Keratinocyte (primary cell): Measurements from ENCODE around the gene SLA2. TPM values are rescaled to one million over a fixed set of nuclear protein-coding genes. Genes with fewer than 3 reads are reported as not detected.
"Not testable (repeated sequence)": the region's sequence is repeated elsewhere in the genome, so short reads cannot be mapped to it uniquely, and the experiment has no call there.

Experiments used
- DNase-seq: peaks from one replicate; pipeline ENCODE4 v3.0.0-alpha.2; 2011; ENCODE audit warnings: low read depth, missing footprints, low spot score
- FAIRE-seq: peaks from 2 replicates; lab custom pipeline; 2011; peaks lifted over from hg19 to GRCh38; lab: Jason Lieb, UNC
- H2AFZ ChIP-seq: 2 replicates; pipeline ENCODE4 v1.6.0; 2012; ENCODE audit warnings: low read length, control low read depth, inconsistent platforms; ENCODE audit not compliant: control insufficient read depth
- H3K27ac ChIP-seq: 2 replicates; pipeline ENCODE4 v1.5.1; 2011; ENCODE audit warnings: low read length; ENCODE audit not compliant: control insufficient read depth, insufficient read depth
- H3K27me3 ChIP-seq: 3 replicates; pipeline ENCODE4 v1.6.0; 2011; ENCODE audit warnings: low read length; ENCODE audit not compliant: control insufficient read depth, insufficient read depth; ENCODE audit errors: extremely low read depth
- H3K36me3 ChIP-seq, 2 experiments: 2 replicates in 1 of 2; 3 replicates in 1 of 2; pipeline ENCODE4 v1.5.1; 2011; ENCODE audit warnings: low read length in 2 of 2, mild to moderate bottlenecking in 1 of 2; ENCODE audit not compliant: control insufficient read depth in 2 of 2, insufficient read depth in 2 of 2; ENCODE audit errors: extremely low read depth in 1 of 2
- H3K4me1 ChIP-seq: 3 replicates; pipeline ENCODE4 v1.5.1; 2011; ENCODE audit warnings: low read length; ENCODE audit not compliant: control insufficient read depth, insufficient read depth; ENCODE audit errors: extremely low read depth
- H3K4me2 ChIP-seq: 3 replicates; pipeline ENCODE4 v1.6.0; 2011; ENCODE audit warnings: low read depth, low read length; ENCODE audit not compliant: control insufficient read depth, insufficient read depth; ENCODE audit errors: extremely low read depth
- H3K4me3 ChIP-seq, 3 experiments: fragments of 200-600 bp in 1 of 3; sonication (generic) in 1 of 3; 2 replicates in 2 of 3; 3 replicates in 1 of 3; pipeline ENCODE4 v1.5.1; 2011 to 2016; ENCODE audit warnings: low read length in 3 of 3, mild to moderate bottlenecking in 3 of 3, control low read depth in 2 of 3, inconsistent platforms in 1 of 3, low read depth in 1 of 3, mixed read lengths in 1 of 3, mixed run types in 1 of 3, moderate library complexity in 1 of 3; ENCODE audit not compliant: control insufficient read depth in 2 of 3, insufficient read depth in 2 of 3; ENCODE audit errors: extremely low read depth in 1 of 3
- H3K79me2 ChIP-seq: 2 replicates; pipeline ENCODE4 v1.6.0; 2012; ENCODE audit warnings: low read length; ENCODE audit not compliant: control insufficient read depth, insufficient read depth
- H3K9ac ChIP-seq: 3 replicates; pipeline ENCODE4 v1.6.0; 2011; ENCODE audit warnings: low read length; ENCODE audit not compliant: control insufficient read depth, insufficient read depth; ENCODE audit errors: extremely low read depth
- H3K9me1 ChIP-seq: 3 replicates; pipeline ENCODE4 v1.6.0; 2011; ENCODE audit warnings: low read length; ENCODE audit not compliant: control insufficient read depth, insufficient read depth; ENCODE audit errors: extremely low read depth
- H3K9me3 ChIP-seq: 2 replicates; pipeline ENCODE4 v1.5.1; 2012; ENCODE audit warnings: low read depth, low read length; ENCODE audit not compliant: control insufficient read depth
- H4K20me1 ChIP-seq: 3 replicates; pipeline ENCODE4 v1.6.0; 2011; ENCODE audit warnings: low read length; ENCODE audit not compliant: control insufficient read depth, insufficient read depth; ENCODE audit errors: extremely low read depth
- EZH2 ChIP-seq: IDR thresholded peaks from one replicate; pipeline ENCODE4 v1.6.1; 2012; ENCODE audit warnings: inconsistent platforms, mild to moderate bottlenecking, low read length, moderate library complexity
- dilution Hi-C: fragments of 300-500 bp; cut with MboI; formaldehyde crosslinking; loops from one replicate; pipeline ENCODE4 v1.7.0; 2020; ENCODE audit warnings: low sequenced_read_pairs; ENCODE audit not compliant: extremely low pct_ligation_motif_present
- polyA plus RNA-seq, 5 experiments: library from polyadenylated mRNA; depleted of rRNA in 3 of 5; stranded (reverse) in 3 of 5; stranded (forward) in 1 of 5; unstranded in 1 of 5; fragments of >200 nt; gene quantifications; 1 replicate in 1 of 5; 2 replicates in 3 of 5; 3 replicates in 1 of 5; pipeline versions ENCODE4 v1.2.1 to v1.2.3, GENCODE V29; 2011 to 2012; ENCODE audit warnings: missing spikeins in 2 of 5, low read depth in 1 of 5, low replicate concordance in 1 of 5
- TF ChIP-seq, protein P1 (sequence below), 3 experiments: IDR thresholded peaks in 1 of 3; conservative IDR thresholded peaks in 1 of 3; optimal IDR thresholded peaks in 1 of 3; 2 replicates in 2 of 3; 3 replicates in 1 of 3; pipeline versions ENCODE3 to v1.5.1; 2011; ENCODE audit warnings: low read length in 3 of 3, mild to moderate bottlenecking in 3 of 3, moderate library complexity in 2 of 3, control low read depth in 1 of 3, inconsistent platforms in 1 of 3; ENCODE audit not compliant: insufficient read depth in 2 of 3; ENCODE audit errors: extremely low read depth in 1 of 3

Gene SLA2
- polyA plus RNA-seq, 1 donor (not counting 4 experiments of a cell fraction or from before 2014, with no cell fraction given): 0.04 TPM

DNA sequence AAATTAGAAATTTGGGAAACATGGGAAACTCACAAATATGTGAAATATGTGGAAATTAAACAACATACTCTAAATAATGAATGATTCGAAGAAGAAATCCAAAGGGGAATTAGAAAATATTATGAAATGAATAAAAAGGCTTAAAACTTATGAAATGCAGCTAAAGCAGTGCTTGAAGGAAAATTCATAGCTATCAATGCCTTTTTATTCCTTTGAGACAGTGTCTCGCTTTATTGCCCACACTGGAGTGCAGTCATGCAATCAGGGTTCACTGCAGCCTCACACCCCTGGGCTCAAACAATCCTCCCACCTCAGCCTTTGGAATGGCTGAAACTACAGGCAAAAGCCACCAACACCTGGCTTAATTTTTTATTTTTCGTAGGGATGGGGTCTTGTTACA, 80.5 kb downstream of the SLA2 start:
- no peaks in the 10 kb centered on the region for H3K79me2 ChIP-seq
- no peaks in the 10 kb centered on the region for H3K36me3 ChIP-seq
- H4K20me1 ChIP-seq: no peaks in the 10 kb centered on the region
- no peak overlapping the region for H2AFZ ChIP-seq
- no peak overlapping the region for H3K27ac ChIP-seq
- FAIRE-seq: no peak
- no peak overlapping the region for H3K4me3 ChIP-seq
- TF ChIP-seq, protein P1, sequence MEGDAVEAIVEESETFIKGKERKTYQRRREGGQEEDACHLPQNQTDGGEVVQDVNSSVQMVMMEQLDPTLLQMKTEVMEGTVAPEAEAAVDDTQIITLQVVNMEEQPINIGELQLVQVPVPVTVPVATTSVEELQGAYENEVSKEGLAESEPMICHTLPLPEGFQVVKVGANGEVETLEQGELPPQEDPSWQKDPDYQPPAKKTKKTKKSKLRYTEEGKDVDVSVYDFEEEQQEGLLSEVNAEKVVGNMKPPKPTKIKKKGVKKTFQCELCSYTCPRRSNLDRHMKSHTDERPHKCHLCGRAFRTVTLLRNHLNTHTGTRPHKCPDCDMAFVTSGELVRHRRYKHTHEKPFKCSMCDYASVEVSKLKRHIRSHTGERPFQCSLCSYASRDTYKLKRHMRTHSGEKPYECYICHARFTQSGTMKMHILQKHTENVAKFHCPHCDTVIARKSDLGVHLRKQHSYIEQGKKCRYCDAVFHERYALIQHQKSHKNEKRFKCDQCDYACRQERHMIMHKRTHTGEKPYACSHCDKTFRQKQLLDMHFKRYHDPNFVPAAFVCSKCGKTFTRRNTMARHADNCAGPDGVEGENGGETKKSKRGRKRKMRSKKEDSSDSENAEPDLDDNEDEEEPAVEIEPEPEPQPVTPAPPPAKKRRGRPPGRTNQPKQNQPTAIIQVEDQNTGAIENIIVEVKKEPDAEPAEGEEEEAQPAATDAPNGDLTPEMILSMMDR (optimal IDR thresholded peaks at IDR 0.05 in 1 of 3, IDR thresholded peaks at IDR 0.05 in 1 of 3, conservative IDR thresholded peaks at IDR 0.05 in 1 of 3; ENCODE audit: extremely low read depth in 1 of 3, insufficient read depth in 2 of 3, low read length in 3 of 3): no peak
- no peak for TF ChIP-seq EZH2
- peaks cover 6% of the 10 kb centered on the region for H3K4me1 ChIP-seq
- no peak for DNase-seq
- H3K9ac ChIP-seq: no peak overlapping the region
- H3K27me3 ChIP-seq: no peaks in the 10 kb centered on the region
- H3K9me3 ChIP-seq: no peaks in the 10 kb centered on the region
- dilution Hi-C loops: no loop called here
- H3K9me1 ChIP-seq: no peaks in the 10 kb centered on the region
- no peak overlapping the region for H3K4me2 ChIP-seq

DNA sequence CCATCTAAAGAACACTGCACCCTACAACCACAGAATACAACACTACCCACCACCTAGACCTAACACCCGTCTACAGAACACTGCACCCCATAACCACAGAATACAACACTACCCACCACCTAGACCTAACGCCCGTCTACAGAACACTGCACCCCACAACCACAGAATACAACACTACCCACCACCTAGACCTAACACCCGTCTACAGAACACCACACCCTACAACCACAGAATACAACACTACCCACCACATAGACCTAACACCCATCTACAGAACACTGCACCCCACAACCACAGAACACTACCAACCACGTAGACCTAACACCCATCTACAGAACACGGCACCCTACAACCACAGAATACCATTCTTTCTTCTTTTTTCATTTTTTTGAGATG, 81.3 kb downstream of the SLA2 start:
- H3K4me1 ChIP-seq, H3K9ac ChIP-seq, H3K4me2 ChIP-seq, dilution Hi-C loops, DNase-seq, H3K36me3 ChIP-seq, H2AFZ ChIP-seq, H3K9me1 ChIP-seq, FAIRE-seq, H3K27ac ChIP-seq, H3K9me3 ChIP-seq, H4K20me1 ChIP-seq, H3K4me3 ChIP-seq, H3K79me2 ChIP-seq, H3K27me3 ChIP-seq: not testable (repeated sequence)

DNA sequence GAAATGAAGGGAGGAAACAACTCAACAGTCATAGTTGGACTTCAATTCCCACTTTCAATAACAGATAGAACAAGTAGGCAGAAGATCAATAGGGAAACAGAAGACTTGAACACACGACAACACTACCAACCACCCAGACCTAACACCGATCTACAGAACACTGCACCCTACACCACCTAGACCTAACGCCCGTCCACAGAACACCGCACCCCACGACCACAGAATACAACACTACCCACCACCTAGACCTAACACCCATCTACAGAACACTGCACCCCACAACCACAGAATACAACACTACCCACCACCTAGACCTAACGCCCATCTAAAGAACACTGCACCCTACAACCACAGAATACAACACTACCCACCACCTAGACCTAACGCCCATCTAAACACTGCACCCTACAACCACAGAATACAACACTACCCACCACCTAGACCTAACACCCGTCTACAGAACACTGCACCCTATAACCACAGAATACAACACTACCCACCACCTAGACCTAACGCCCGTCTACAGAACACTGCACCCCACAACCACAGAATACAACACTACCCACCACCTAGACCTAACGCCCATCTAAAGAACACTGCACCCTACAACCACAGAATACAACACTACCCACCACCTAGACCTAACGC, 81.8 kb downstream of the SLA2 start:
- H3K4me3 ChIP-seq, dilution Hi-C loops, H2AFZ ChIP-seq, H3K27ac ChIP-seq, H3K9me1 ChIP-seq, H3K27me3 ChIP-seq, H3K9me3 ChIP-seq, H3K9ac ChIP-seq, H3K4me2 ChIP-seq, H3K4me1 ChIP-seq, DNase-seq, FAIRE-seq, H3K36me3 ChIP-seq, H4K20me1 ChIP-seq, H3K79me2 ChIP-seq: not testable (repeated sequence)
